ENCODE results near the gene ABLIM1. TPM values are rescaled to one million over a fixed set of nuclear protein-coding genes. Genes with fewer than 3 reads are reported as not detected.

Gene ABLIM1
- total RNA-seq, 1 experiment from 2014 or later = 62.1 TPM

GRCh38 chr10:114556236-114557122, 101.6 kb downstream of the ABLIM1 start:
- H3K4me1 Mint-ChIP-seq = no peaks in the 10 kb centered on the region
- no peak for ATAC-seq
- no peak for DNase-seq (ENCODE audit: low spot score)
- H3K36me3 Mint-ChIP-seq = peaks cover 10% of the 10 kb centered on the region
- POLR2A ChIA-PET = no interaction called here
- H3K9me3 Mint-ChIP-seq = peaks cover 31% of the 10 kb centered on the region
- H3K27ac Mint-ChIP-seq = no peak overlapping the region
- no peaks in the 10 kb centered on the region for H3K27me3 Mint-ChIP-seq (ENCODE audit: low read depth)
- CTCF ChIA-PET = no interaction called here
- no peak overlapping the region for H3K4me3 Mint-ChIP-seq
- no peak for TF ChIP-seq ATF6 (CRISPR knock-in tag; IDR thresholded peaks at IDR 0.05)
- no peak for TF ChIP-seq ZNF232 (CRISPR knock-in tag; IDR thresholded peaks at IDR 0.05)
- TF ChIP-seq GTF2I (CRISPR knock-in tag; conservative IDR thresholded peaks at IDR 0.05) = no peak
- TF ChIP-seq TEAD1 (CRISPR knock-in tag; IDR thresholded peaks at IDR 0.05) = no peak
- no peak for TF ChIP-seq ZNF512 (CRISPR knock-in tag; IDR thresholded peaks at IDR 0.05; ENCODE audit: borderline replicate concordance)
- no peak for TF ChIP-seq FOXK1 (CRISPR knock-in tag; IDR thresholded peaks at IDR 0.05)
- TF ChIP-seq ZNF138 (CRISPR knock-in tag; conservative IDR thresholded peaks at IDR 0.05) = no peak
- TF ChIP-seq ZNF263 (CRISPR knock-in tag; IDR thresholded peaks at IDR 0.05; ENCODE audit: low read depth) = no peak
- TF ChIP-seq SMAD3 (CRISPR knock-in tag; IDR thresholded peaks at IDR 0.05; ENCODE audit: borderline replicate concordance) = no peak
- no peak for TF ChIP-seq SOX15 (CRISPR knock-in tag; IDR thresholded peaks at IDR 0.05)
- no peak for TF ChIP-seq ZSCAN18 (CRISPR knock-in tag; IDR thresholded peaks at IDR 0.05)
- no peak for TF ChIP-seq ZNF121 (CRISPR knock-in tag; IDR thresholded peaks at IDR 0.05)
- no peak for TF ChIP-seq FOXP4 (CRISPR knock-in tag; IDR thresholded peaks at IDR 0.05)
- no peak for TF ChIP-seq ZNF532 (CRISPR knock-in tag; IDR thresholded peaks at IDR 0.05; ENCODE audit: borderline replicate concordance)
- TF ChIP-seq TEAD4 (CRISPR knock-in tag; IDR thresholded peaks at IDR 0.05) = no peak
- TF ChIP-seq, protein P1, sequence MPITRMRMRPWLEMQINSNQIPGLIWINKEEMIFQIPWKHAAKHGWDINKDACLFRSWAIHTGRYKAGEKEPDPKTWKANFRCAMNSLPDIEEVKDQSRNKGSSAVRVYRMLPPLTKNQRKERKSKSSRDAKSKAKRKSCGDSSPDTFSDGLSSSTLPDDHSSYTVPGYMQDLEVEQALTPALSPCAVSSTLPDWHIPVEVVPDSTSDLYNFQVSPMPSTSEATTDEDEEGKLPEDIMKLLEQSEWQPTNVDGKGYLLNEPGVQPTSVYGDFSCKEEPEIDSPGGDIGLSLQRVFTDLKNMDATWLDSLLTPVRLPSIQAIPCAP (CRISPR knock-in tag; IDR thresholded peaks at IDR 0.05) = no peak
- TF ChIP-seq NR1H2 (CRISPR knock-in tag; IDR thresholded peaks at IDR 0.05) = no peak
